ENCODE results near the gene DNMT1. TPM values are rescaled to one million over a fixed set of nuclear protein-coding genes. Genes with fewer than 3 reads are reported as not detected.
A peak's percentile ranks its signal among the peaks of the same experiment; 100 is the strongest.

Gene DNMT1
- total and polyA plus RNA-seq, 2 donors (not counting 1 experiment from before 2014, with no cell fraction given) = 53.0 to 119 TPM

Small RNA genes lying within 50 kb of the gene (small RNA-seq; reads per million reads assigned to genes)
- gene MIR4322 (ENCODE audit: insufficient read length, low read depth, low replicate concordance) (not detected), gene SNORD105 (ENCODE audit: insufficient read length, low read depth, low replicate concordance) (703 reads per million, percentile 98 among the genes with 10 or more reads in this experiment), gene SNORD105B (ENCODE audit: insufficient read length, low read depth, low replicate concordance) (1,370 reads per million, percentile 98 among the genes with 10 or more reads in this experiment)

Other genes starting within 250 kb of the DNMT1 start
- gene COL5A3, start 184.4 kb downstream of the DNMT1 start, total RNA-seq = not detected in 2 replicates
- 0.01 and 0.04 TPM in 2 replicates for gene COL5A3, start 184.4 kb downstream of the DNMT1 start, polyA plus RNA-seq
- not detected in 2 replicates for gene RDH8, start 181.5 kb downstream of the DNMT1 start, total RNA-seq
- gene RDH8, start 181.5 kb downstream of the DNMT1 start, polyA plus RNA-seq = not detected in 2 replicates
- 95.8 and 109 TPM in 2 replicates for gene SHFL, start 108.6 kb downstream of the DNMT1 start, total RNA-seq
- gene SHFL, start 108.6 kb downstream of the DNMT1 start, polyA plus RNA-seq = 176 and 205 TPM in 2 replicates
- gene ANGPTL6, start 92.3 kb downstream of the DNMT1 start, total RNA-seq = 18.1 and 20.3 TPM in 2 replicates
- gene ANGPTL6, start 92.3 kb downstream of the DNMT1 start, polyA plus RNA-seq = 13.2 and 23.5 TPM in 2 replicates
- gene PPAN, start 88.6 kb downstream of the DNMT1 start, total RNA-seq = 80.5 and 88.0 TPM in 2 replicates
- 42.2 and 51.0 TPM in 2 replicates for gene PPAN, start 88.6 kb downstream of the DNMT1 start, polyA plus RNA-seq
- 27.1 and 28.3 TPM in 2 replicates for gene P2RY11, start 83.3 kb downstream of the DNMT1 start, total RNA-seq
- gene P2RY11, start 83.3 kb downstream of the DNMT1 start, polyA plus RNA-seq = 25.8 and 29.7 TPM in 2 replicates
- gene EIF3G, start 75.1 kb downstream of the DNMT1 start, total RNA-seq = 261 and 270 TPM in 2 replicates
- 295 and 308 TPM in 2 replicates for gene EIF3G, start 75.1 kb downstream of the DNMT1 start, polyA plus RNA-seq
- gene S1PR2, start 36.4 kb upstream of the DNMT1 start, total RNA-seq = 3.6 and 4.4 TPM in 2 replicates
- gene S1PR2, start 36.4 kb upstream of the DNMT1 start, polyA plus RNA-seq = 1.8 and 8.9 TPM in 2 replicates
- 39.8 and 40.1 TPM in 2 replicates for gene MRPL4, start 57.3 kb upstream of the DNMT1 start, total RNA-seq
- gene MRPL4, start 57.3 kb upstream of the DNMT1 start, polyA plus RNA-seq = 67.8 and 81.1 TPM in 2 replicates
- gene ICAM1, start 76.2 kb upstream of the DNMT1 start, total RNA-seq = 7.3 and 10.2 TPM in 2 replicates
- 11.9 and 63.9 TPM in 2 replicates for gene ICAM1, start 76.2 kb upstream of the DNMT1 start, polyA plus RNA-seq
- gene ICAM4, start 92.0 kb upstream of the DNMT1 start, total RNA-seq = 0.44 and 0.51 TPM in 2 replicates
- gene ICAM4, start 92.0 kb upstream of the DNMT1 start, polyA plus RNA-seq = 0.71 and 0.78 TPM in 2 replicates
- 0.34 and 0.54 TPM in 2 replicates for gene ICAM5, start 95.0 kb upstream of the DNMT1 start, total RNA-seq
- gene ICAM5, start 95.0 kb upstream of the DNMT1 start, polyA plus RNA-seq = 0.14 TPM in 1 of 2 replicates, not detected in the other
- 6.4 and 7.4 TPM in 2 replicates for gene ZGLP1, start 114.9 kb upstream of the DNMT1 start, total RNA-seq
- 3.3 and 8.0 TPM in 2 replicates for gene ZGLP1, start 114.9 kb upstream of the DNMT1 start, polyA plus RNA-seq
- 13.6 and 13.9 TPM in 2 replicates for gene FDX2, start 121.1 kb upstream of the DNMT1 start, total RNA-seq
- 13.8 and 21.5 TPM in 2 replicates for gene FDX2, start 121.1 kb upstream of the DNMT1 start, polyA plus RNA-seq
- 54.6 and 62.7 TPM in 2 replicates for gene RAVER1, start 138.6 kb upstream of the DNMT1 start, total RNA-seq
- gene RAVER1, start 138.6 kb upstream of the DNMT1 start, polyA plus RNA-seq = 21.0 and 27.3 TPM in 2 replicates
- 110 and 119 TPM in 2 replicates for gene ICAM3, start 144.7 kb upstream of the DNMT1 start, total RNA-seq
- gene ICAM3, start 144.7 kb upstream of the DNMT1 start, polyA plus RNA-seq = 154 and 223 TPM in 2 replicates
- 337 and 347 TPM in 2 replicates for gene TYK2, start 185.6 kb upstream of the DNMT1 start, total RNA-seq
- 293 and 343 TPM in 2 replicates for gene TYK2, start 185.6 kb upstream of the DNMT1 start, polyA plus RNA-seq
- 178 and 193 TPM in 2 replicates for gene CDC37, start 208.6 kb upstream of the DNMT1 start, total RNA-seq
- gene CDC37, start 208.6 kb upstream of the DNMT1 start, polyA plus RNA-seq = 408 and 599 TPM in 2 replicates
- gene PDE4A, start 225.6 kb upstream of the DNMT1 start, total RNA-seq = 10.8 and 10.9 TPM in 2 replicates
- 0.95 and 1.5 TPM in 2 replicates for gene PDE4A, start 225.6 kb upstream of the DNMT1 start, polyA plus RNA-seq